NCI-H510A (cell line): Measurements from ENCODE around the gene IER2.

Experiments
- DNase-seq: peaks from one replicate; lab custom pipeline; 2025; lab: John Stamatoyannopoulos, UW

The IER2 gene

GRCh38 chr19:13118424-13119193, 31.6 kb upstream of the IER2 start:
- peak; percentile 77 for DNase-seq

- DNase-seq = no peak
These were observed 30.6 kb upstream of the IER2 start for GRCh38 chr19:13119627-13120026.

GRCh38 chr19:13120031-13120430, 30.2 kb upstream of the IER2 start:
- DNase-seq = no peak

- DNase-seq = no peak
These were observed 29.4 kb upstream of the IER2 start for GRCh38 chr19:13120817-13121216.

- no peak for DNase-seq
These were observed 28.5 kb upstream of the IER2 start for GRCh38 chr19:13121551-13122274.

GRCh38 chr19:13122275-13122878, 27.8 kb upstream of the IER2 start:
- no peak for DNase-seq

- no peak for DNase-seq
These were observed 26.9 kb upstream of the IER2 start for GRCh38 chr19:13122980-13123957.

DNA sequence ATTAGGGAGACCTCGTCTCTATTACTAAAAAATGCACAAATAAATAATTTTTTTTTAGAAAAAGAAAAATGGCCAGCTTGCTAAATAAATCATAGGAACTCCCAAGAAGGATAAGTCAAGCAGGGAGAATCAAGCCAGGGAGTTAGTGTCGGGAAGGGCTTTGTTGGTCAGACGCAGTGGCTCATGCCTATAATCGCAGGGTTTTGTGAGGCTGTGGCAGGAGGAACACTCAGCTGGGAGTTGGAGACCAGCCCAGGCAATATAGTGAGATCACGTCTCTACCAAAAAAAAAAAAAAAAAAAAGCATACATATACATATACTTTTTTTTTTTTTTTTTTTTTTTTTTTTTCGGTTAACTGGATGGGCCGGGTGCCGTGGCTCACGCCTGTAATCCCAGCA, 23.2 kb upstream of the IER2 start:
- DNase-seq = no peak

DNA sequence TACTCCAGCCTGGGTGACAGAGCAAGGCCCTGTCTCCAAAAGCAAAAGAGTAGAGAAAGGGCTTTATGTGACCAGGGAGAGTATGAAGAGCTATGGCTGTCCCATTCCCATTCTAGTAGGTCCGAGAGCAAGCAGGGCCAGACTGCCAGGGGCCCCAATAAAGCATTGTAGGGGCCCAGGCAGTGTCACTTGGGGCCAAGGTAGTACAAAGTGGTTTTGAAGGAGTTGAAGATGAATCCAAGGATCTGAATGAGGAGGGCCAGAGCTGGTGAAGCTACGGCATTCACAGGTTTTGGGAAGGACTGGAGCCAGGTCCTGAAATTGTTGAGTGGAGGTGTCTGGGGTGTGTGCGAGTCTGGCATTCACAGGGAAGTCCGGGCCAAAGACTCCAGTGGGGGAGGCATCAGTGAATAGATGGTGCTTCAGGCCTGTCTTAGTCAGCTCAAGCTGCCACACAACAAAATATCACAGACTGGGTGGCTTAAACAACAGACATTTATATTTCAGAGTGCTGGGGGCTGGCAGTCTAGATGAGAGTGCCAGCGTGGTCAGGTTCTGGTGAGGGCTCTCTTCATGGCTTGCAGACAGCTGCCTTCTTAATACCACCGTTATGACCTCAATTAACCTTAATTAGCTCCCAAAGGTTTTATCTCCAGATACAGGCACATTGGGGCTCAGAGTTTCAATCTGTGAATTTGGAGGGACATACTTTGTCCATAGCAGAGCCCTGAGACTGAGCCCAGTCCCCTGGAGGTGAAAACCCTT, 22.2 kb upstream of the IER2 start:
- DNase-seq = no peak

DNA sequence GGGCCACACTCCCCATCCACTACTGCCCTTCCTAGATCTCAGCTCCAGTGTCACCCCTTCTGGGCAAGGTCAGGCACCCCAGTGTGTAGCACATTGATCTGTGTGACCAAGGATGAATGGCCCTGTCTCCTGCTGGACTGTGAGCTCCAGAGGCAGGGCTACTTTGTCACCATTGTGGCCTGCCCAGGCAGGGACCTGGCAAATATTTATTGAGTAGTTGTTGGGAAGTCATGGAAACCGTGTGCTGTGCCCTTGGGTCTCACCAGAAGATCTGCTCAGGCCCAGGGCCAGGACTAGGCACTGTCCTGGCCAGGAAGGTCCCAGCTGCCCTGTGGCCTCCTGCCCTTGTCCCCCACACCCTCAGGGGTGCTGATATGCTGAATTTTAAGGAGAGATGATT, 21.6 kb upstream of the IER2 start:
- no peak for DNase-seq

DNA sequence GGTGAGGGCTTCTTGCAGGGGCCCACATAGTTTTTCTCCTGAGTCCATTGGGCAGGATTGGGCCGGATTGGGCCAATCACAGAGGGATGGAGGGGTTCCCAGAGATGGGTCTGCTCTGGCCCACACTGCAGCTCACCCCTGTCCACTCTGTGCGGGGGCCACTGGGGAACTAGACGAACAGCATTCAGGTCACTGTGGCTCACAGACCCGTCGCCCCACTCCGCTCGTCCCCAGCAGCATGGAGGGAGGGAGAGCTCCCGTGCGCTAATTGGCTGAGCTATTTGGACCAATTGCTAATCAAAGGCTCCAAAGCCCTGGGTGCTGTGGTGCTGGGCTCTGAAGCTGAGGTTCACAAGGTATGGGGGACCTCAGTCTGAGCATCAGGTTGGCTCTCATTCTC, 20.8 kb upstream of the IER2 start:
- DNase-seq = no peak

DNA sequence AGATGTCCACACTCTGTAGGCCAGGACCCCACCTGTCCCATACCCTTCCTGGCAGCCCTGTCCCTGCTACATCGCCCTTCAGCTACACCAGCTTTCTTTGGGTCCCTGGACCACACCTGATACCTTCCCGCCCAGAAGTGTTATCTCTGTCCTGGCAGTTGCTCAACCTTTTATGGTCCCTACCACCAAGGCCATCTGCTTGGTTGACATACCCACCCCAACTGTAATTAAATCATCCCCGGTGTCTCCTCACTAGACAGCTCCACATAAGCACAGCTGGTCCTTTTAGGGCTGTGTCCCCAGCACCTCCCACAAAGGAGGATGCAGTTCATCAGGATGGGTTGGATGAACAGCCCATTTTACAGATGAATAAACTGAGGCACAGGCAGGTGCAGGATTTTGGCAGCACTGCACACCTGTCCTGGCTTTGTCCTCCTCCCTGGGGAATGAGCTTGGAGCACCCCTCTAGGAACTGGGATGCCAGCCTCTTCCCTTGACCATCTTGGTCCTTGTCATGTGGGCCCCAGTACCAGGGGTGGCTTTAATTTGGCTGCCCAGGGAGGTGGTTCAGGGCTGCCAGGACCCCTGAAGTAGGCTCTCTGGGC, 19.2 kb upstream of the IER2 start:
- no peak for DNase-seq

GRCh38 chr19:13132471-13133180, 17.6 kb upstream of the IER2 start:
- no peak for DNase-seq

GRCh38 chr19:13133241-13133870, 16.9 kb upstream of the IER2 start:
- DNase-seq = no peak

- no peak for DNase-seq
These were observed 15.6 kb upstream of the IER2 start for GRCh38 chr19:13134626-13135025.

GRCh38 chr19:13135068-13136062, 14.8 kb upstream of the IER2 start:
- DNase-seq = no peak

DNA sequence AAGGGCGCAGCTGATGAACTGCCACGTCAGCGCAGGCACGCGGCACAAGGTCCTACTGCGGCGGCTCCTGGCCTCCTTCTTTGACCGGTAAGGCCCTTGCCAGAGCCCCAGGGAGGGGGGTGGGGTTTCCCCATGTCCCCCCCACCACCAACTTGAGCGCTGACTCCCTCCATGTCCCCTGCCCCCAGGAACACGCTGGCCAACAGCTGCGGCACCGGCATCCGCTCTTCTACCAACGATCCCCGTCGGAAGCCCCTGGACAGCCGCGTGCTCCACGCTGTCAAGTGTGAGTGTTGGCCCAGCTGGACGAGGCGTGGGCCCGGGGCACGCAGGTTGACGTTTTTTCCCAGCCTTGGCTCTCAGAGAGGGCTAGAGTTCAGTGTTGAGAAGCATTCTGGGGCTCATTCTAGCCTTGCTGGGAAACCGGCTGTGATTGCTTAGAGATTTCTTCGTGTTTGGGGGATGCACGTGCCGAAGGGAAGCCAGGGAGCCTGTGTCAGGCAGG, 12.9 kb upstream of the IER2 start:
- no peak for DNase-seq
